Esophagus squamous epithelium (tissue), 5 donors: ENCODE results near the gene ARMC5. TPM values are rescaled to one million over a fixed set of nuclear protein-coding genes. Genes with fewer than 3 reads are reported as not detected.
"Not testable (repeated sequence)": the region's sequence is repeated elsewhere in the genome, so short reads cannot be mapped to it uniquely, and the experiment has no call there.

Experiments used
- DNase-seq: peaks from one replicate; lab custom pipeline; 2025; lab: John Stamatoyannopoulos, UW
- H3K27ac ChIP-seq, 4 donors: fragments of 200-600 bp; sonication (generic); one replicate each; pipeline ENCODE4 v1.5.1; 2016 to 2019; ENCODE audit warnings: mild to moderate bottlenecking in 1 of 4
- H3K27me3 ChIP-seq, 4 donors: fragments of 200-600 bp; sonication (generic); 1 replicate in 3 of 4; 2 replicates in 1 of 4; pipeline versions ENCODE4 v1.5.1 to v1.6.0; 2017 to 2021; ENCODE audit warnings: antibody characterized with exemption in 1 of 4
- H3K36me3 ChIP-seq, 3 donors: fragments of 200-600 bp; sonication (generic); one replicate each; pipeline ENCODE4 v1.5.1; 2016 to 2019
- H3K4me1 ChIP-seq, 3 donors: fragments of 200-600 bp; sonication (generic); one replicate each; pipeline ENCODE4 v1.5.1; 2017 to 2019
- H3K4me3 ChIP-seq, 4 donors: fragments of 200-600 bp; sonication (generic); 1 replicate in 3 of 4; 2 replicates in 1 of 4; pipeline ENCODE4 v1.5.1; 2016 to 2019; ENCODE audit warnings: mild to moderate bottlenecking in 2 of 4, moderate library complexity in 1 of 4
- H3K9me3 ChIP-seq, 3 donors: fragments of 200-600 bp; sonication (generic); one replicate each; pipeline ENCODE4 v1.5.1; 2016 to 2019
- POLR2A ChIP-seq, 4 donors: fragments of 450-650 bp; IDR thresholded peaks; one replicate each; pipeline ENCODE4 v1.6.1; 2017; ENCODE audit warnings: antibody characterized with exemption in 4 of 4, mild to moderate bottlenecking in 4 of 4, moderate library complexity in 3 of 4
- WGBS, 2 donors: methylation state at CpG; one replicate each; pipeline ENCODE4 v1.1.5; 2018; 5-methylcytosine and 5-hydroxymethylcytosine counted together
- intact Hi-C: fragments of 100-400 bp; cut with DNase I; formaldehyde crosslinking; loops from one replicate; pipeline ENCODE4 v1.15.0; 2022
- total RNA-seq, 4 donors: library from RNA; depleted of rRNA; stranded (reverse); fragments of >200 nt; gene quantifications; one replicate each; pipeline ENCODE4 v1.1.0, GENCODE V29; 2016
- TF ChIP-seq, protein P1 (sequence below), 6 experiments: fragments of 450-650 bp in 4 of 6; fragments of 200-600 bp in 2 of 6; sonication (generic) in 2 of 6; IDR thresholded peaks; one replicate each; pipeline ENCODE4 v1.5.1; 2016 to 2019; ENCODE audit warnings: antibody characterized with exemption in 6 of 6, mild to moderate bottlenecking in 4 of 6, moderate library complexity in 4 of 6
- donor health status: DM: yes; HTN: yes; CAD: no.

The ARMC5 gene
- total RNA-seq, 4 donors from 2014 or later: 5.9 to 14.8 (median 9.7) TPM

DNA sequence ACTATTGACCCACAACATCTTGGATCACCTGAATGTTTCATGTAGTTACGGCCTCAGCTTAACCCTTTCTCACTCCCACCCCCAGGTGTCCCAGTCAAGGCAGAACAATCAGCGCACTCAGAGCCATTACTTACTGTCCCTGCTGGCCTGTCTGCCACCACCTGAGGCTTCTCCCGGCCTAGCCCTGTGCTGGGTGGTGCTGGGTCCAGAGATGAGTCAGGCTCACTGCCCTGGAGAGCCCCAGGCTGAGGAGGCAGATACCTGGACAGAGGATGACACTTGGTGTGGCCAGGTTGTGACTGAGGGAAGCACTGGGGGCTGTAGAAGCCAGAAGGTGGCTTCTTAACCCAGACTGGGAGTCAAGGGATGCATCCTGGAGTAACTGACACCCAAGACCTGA, 19.7 kb downstream of the ARMC5 start:
- 83 to 94% methylated on average over 2 to 3 of the region's 3 CpGs for WGBS, 2 donors
- intact Hi-C loops: no loop called here
- peaks cover 0 to 4% (median 0%) of the 10 kb centered on the region in 4 donors for H3K27me3 ChIP-seq
- peaks cover 16 to 49% (median 22%) of the 10 kb centered on the region in 3 donors for H3K4me1 ChIP-seq
- DNase-seq: no peak
- TF ChIP-seq, protein P1, sequence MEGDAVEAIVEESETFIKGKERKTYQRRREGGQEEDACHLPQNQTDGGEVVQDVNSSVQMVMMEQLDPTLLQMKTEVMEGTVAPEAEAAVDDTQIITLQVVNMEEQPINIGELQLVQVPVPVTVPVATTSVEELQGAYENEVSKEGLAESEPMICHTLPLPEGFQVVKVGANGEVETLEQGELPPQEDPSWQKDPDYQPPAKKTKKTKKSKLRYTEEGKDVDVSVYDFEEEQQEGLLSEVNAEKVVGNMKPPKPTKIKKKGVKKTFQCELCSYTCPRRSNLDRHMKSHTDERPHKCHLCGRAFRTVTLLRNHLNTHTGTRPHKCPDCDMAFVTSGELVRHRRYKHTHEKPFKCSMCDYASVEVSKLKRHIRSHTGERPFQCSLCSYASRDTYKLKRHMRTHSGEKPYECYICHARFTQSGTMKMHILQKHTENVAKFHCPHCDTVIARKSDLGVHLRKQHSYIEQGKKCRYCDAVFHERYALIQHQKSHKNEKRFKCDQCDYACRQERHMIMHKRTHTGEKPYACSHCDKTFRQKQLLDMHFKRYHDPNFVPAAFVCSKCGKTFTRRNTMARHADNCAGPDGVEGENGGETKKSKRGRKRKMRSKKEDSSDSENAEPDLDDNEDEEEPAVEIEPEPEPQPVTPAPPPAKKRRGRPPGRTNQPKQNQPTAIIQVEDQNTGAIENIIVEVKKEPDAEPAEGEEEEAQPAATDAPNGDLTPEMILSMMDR (IDR thresholded peaks at IDR 0.05): no peak
- no peak for TF ChIP-seq POLR2A (IDR thresholded peaks at IDR 0.05)
- H3K9me3 ChIP-seq: no peaks in the 10 kb centered on the region
- H3K27ac ChIP-seq: no peak overlapping the region
- no peak overlapping the region for H3K4me3 ChIP-seq
- H3K36me3 ChIP-seq: peaks cover 0 to 42% (median 10%) of the 10 kb centered on the region in 3 donors

DNA sequence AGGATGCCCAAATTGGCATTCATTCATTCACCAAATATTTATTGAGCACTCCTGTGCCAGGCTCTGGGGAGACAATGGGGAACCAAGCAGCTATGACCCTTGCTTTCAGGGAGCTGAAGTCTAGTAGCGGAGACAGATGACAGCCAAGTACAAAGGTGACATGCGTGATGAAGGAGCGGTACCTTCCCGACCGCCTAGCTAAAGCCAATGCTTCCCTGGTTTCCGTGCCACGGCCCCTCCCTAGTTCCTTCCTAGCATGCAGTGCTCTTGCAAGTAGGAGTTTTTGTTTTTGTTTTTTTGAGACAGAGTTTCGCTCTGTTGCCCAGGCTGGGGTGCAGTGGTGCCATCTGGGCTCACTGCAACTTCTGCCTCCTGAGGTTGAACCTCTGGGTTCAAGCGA, 20.4 kb downstream of the ARMC5 start:
- H3K27ac ChIP-seq: no peak overlapping the region
- DNase-seq: no peak
- TF ChIP-seq, protein P1 (IDR thresholded peaks at IDR 0.05): no peak
- TF ChIP-seq POLR2A (IDR thresholded peaks at IDR 0.05): no peak
- intact Hi-C loops: no loop called here
- H3K27me3 ChIP-seq: peaks cover 0 to 4% (median 0%) of the 10 kb centered on the region in 4 donors
- WGBS, 2 donors: 69 to 77% methylated on average over 9 of the region's 9 CpGs
- H3K36me3 ChIP-seq: peaks cover 0 to 34% (median 10%) of the 10 kb centered on the region in 3 donors
- peaks cover 16 to 41% (median 22%) of the 10 kb centered on the region in 3 donors for H3K4me1 ChIP-seq
- H3K9me3 ChIP-seq: no peaks in the 10 kb centered on the region
- H3K4me3 ChIP-seq: no peak overlapping the region

DNA sequence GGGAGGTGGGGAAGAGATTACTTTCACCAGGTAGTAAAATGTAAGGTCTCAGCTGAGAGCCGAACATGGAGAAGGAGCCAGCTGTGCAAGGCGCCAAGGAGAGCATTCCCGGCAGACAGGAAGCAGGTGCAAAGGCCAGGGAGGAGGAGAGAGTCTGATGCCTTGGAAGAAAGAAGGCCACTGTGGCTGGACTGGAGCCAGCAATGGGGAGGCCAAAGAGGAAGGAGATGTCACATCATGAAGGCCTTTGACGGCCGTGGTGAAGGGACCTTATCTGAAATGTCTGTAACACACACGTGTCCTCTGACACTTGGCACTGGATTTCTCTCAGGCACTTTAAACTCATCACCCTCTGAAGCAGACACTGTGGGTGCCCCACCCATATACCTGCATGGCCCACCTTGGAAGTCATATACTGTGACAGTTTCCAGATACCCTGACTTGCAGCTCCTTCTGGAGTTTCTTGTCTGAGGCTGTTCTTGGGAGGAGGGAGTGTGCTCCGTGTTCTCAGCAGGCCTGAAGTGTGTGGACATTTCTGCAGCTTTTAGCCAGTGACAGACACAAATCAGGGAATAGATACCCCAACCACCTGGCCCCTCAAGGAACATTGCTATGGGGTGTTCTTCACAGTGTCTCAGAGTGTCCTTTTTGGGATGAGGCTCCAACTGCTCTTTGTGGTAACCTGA, 21.7 kb downstream of the ARMC5 start:
- Histone ChIP-seq H3K27ac (no peak overlapping the region), H3K36me3 (peaks cover 0 to 23% (median 10%) of the 10 kb centered on the region in 3 donors), H3K4me1 (peaks cover 11 to 29% (median 17%) of the 10 kb centered on the region in 3 donors), H3K27me3 (peaks cover 0 to 11% (median 0%) of the 10 kb centered on the region in 4 donors), H3K9me3 (no peaks in the 10 kb centered on the region), H3K4me3 (no peak overlapping the region)
- DNase-seq: no peak
- 39 to 45% methylated on average over 7 of the region's 7 CpGs for WGBS, 2 donors
- TF ChIP-seq, protein P1 (IDR thresholded peaks at IDR 0.05): no peak
- TF ChIP-seq POLR2A (IDR thresholded peaks at IDR 0.05): no peak
- intact Hi-C loops: no loop called here

DNA sequence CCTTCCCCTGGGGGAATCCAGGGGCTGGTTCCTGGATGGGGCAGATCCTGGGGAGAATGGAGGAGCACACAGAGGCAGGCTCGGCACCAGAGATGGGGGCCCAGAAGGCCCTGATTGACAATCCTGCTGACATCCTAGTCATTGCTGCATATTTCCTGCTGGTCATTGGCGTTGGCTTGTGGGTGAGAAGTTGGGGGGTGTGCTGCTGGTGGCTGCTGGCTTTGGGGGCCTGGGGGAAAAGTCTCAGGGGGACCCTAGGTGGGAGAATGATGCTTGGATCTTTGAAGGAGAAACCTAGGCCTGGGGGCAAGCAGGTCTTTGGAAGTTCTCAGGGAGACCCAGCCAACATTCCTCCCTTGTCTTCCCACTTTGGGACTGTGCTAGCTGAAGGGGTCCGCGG, 23.8 kb downstream of the ARMC5 start, which contains the start of gene SLC5A2:
TSS of gene SLC5A2 (plus strand) at position 43 of the 400 bp plus-strand sequence. CDS start at position 57, 14 bp downstream.
- no peak for TF ChIP-seq POLR2A (IDR thresholded peaks at IDR 0.05)
- no peaks in the 10 kb centered on the region for H3K9me3 ChIP-seq
- intact Hi-C loops: no loop called here
- WGBS, 2 donors: 80 to 81% methylated on average over 4 of the region's 4 CpGs
- peaks cover 12 to 23% (median 12%) of the 10 kb centered on the region in 3 donors for H3K4me1 ChIP-seq
- H3K36me3 ChIP-seq: peaks cover 0 to 2% (median 0%) of the 10 kb centered on the region in 3 donors
- H3K4me3 ChIP-seq: no peak within 1 kb of the TSS
- H3K27me3 ChIP-seq: peaks cover 0 to 31% (median 0%) of the 10 kb centered on the region in 4 donors
- H3K27ac ChIP-seq: no peak within 1 kb of the TSS
- DNase-seq: no peak

DNA sequence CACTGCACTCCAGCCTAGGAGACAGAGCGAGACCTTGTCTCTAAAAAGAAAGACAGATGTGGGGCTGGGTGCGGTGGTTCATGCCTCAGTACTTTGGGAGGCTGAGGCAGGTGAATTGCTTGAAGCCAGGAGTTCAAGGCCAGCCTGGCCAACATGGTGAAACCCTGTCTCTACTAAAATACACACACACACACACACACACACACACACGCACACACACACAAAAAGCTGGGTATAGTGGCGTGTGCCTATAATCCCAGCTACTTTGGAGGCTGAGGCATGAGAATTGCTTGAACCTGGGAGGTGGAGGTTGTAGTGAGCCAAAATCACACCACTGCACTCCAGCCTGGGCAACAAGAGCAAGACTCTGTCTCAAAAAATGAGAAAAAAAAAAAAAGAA, 24.7 kb downstream of the ARMC5 start:
- H3K27ac ChIP-seq, DNase-seq, intact Hi-C loops, H3K9me3 ChIP-seq, H3K4me3 ChIP-seq, H3K36me3 ChIP-seq: not testable (repeated sequence)
- H3K4me1 ChIP-seq: peaks cover 19 to 33% (median 21%) of the 10 kb centered on the region in 3 donors
- H3K27me3 ChIP-seq: peaks cover 0 to 41% (median 0%) of the 10 kb centered on the region in 4 donors
- 87 to 94% methylated on average over 2 to 4 of the region's 4 CpGs for WGBS, 2 donors

DNA sequence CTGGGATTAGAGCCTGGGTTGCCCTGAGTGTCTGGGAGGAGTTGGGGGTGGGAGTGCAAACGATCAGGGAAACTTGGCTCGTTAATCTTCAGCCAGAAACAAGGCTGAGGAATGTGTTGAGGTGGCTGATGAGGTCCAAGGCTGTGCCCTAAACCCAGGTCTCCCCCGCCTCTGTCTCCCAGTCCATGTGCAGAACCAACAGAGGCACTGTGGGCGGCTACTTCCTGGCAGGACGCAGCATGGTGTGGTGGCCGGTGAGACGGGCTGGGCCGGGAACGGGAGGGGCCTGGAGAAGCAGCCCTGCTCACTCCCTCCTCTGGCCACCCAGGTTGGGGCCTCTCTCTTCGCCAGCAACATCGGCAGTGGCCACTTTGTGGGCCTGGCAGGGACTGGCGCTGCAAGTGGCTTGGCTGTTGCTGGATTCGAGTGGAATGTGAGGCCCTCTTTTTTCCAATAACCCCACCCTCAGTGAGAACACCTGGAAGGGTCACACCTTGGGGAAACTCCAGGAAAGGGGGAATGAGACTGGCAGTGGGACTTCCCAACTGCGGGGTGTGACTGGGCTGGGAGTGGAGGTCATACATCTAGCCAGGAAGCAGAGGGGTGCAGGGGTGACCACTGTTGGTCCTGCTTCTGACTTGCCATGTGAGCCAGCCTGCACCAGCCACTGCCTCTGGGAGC, 25.3 kb downstream of the ARMC5 start:
- Histone ChIP-seq H3K9me3 (no peaks in the 10 kb centered on the region), H3K27ac (no peak overlapping the region), H3K4me3 (no peak overlapping the region), H3K27me3 (peaks cover 0 to 44% (median 0%) of the 10 kb centered on the region in 4 donors), H3K36me3 (no peaks in the 10 kb centered on the region), H3K4me1 (peaks cover 19 to 35% (median 21%) of the 10 kb centered on the region in 3 donors)
- DNase-seq: no peak
- WGBS, 2 donors: 54 to 66% methylated on average over 11 to 12 of the region's 14 CpGs
- intact Hi-C loops: no loop called here
- TF ChIP-seq POLR2A (IDR thresholded peaks at IDR 0.05): no peak
- TF ChIP-seq, protein P1 (IDR thresholded peaks at IDR 0.05): no peak
